Measurements from ENCODE around the gene BOK.
A peak's percentile ranks its signal among the peaks of the same experiment; 100 is the strongest.
"Not testable (repeated sequence)": the region's sequence is repeated elsewhere in the genome, so short reads cannot be mapped to it uniquely, and the experiment has no call there.

BOK gene, protein sequence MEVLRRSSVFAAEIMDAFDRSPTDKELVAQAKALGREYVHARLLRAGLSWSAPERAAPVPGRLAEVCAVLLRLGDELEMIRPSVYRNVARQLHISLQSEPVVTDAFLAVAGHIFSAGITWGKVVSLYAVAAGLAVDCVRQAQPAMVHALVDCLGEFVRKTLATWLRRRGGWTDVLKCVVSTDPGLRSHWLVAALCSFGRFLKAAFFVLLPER

DNA sequence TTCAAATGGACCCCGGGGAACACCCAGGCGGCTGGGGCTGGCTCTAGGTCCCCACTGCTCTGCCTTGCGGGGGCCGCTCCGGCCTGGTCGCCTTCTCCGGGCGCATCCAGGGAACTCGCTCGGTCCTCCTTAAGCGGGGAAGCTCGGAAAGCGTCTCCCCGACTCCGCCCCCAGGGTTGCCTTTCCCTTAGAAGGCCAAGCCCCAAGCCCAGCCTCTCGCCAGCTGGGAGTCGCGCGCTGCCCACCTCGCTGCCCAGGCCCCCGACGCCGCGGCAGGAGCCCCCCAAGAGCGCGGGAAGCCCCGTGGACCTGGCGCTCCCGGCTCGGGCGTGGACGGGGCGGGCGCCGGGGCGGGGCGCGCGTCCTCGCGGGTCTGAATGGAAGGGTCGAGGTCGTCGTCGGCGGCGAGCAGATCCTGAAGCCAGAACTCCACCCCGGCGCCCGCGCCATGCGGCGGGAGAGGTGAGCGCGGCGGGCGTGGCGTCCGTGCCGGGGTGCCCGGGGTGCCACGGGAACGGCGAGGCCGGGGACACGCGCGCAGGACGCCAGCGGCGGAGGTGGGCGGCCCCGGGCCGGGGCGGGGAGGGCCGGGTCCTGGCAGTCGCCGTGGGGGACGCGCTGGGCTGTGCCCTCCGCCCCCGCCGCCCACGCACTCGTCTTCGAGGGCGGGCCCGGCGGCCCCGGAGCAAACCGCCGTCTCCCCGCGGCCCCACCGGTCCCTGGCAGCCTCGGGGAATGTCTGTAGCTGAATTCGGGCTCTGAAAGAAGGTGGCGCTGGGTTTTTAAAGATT is at the start of gene BOK:
TSS of gene BOK (plus strand) at position 214 of the 791 bp plus-strand sequence. CDS start 739 bp downstream, outside the sequence.
- no peak for DNase-seq (ENCODE audit: low read depth, low spot score)
- peak within 1 kb of the TSS; percentile 65 for H3K27ac ChIP-seq

DNA sequence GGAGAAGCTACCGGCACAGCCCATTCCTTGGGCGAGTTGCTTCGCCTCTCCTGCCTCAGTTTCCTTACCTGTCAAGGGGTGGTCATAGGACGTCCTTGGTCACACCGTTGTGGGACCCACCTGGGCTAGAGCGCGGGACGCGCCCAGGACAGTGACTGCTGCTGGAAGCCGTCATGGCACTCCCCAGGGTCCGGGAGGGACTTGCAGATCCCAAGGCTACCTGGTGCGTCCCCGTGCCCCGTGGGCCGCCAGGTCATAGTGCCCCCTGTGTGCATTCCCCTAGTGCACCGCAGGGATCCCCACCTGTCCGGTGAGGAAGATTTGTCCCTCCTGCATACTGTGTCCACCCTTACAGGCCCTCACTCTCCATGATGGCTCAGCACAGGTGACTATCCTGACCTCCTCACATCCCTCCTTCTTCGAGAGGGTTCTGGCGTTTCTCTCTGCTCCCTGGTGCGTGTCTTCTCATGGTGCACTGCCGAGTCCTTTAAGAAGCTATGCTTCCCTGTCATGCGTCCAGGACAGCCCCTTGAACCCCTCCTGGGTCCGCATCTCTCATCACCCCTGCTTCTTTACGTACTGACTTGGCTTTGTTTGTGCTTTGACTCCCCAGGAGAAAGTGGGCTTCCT is 49.3 kb upstream of the BOK start:
- no peak for DNase-seq (ENCODE audit: low read depth, low spot score)
- peak overlapping the region; percentile 48 for H3K27ac ChIP-seq

DNA sequence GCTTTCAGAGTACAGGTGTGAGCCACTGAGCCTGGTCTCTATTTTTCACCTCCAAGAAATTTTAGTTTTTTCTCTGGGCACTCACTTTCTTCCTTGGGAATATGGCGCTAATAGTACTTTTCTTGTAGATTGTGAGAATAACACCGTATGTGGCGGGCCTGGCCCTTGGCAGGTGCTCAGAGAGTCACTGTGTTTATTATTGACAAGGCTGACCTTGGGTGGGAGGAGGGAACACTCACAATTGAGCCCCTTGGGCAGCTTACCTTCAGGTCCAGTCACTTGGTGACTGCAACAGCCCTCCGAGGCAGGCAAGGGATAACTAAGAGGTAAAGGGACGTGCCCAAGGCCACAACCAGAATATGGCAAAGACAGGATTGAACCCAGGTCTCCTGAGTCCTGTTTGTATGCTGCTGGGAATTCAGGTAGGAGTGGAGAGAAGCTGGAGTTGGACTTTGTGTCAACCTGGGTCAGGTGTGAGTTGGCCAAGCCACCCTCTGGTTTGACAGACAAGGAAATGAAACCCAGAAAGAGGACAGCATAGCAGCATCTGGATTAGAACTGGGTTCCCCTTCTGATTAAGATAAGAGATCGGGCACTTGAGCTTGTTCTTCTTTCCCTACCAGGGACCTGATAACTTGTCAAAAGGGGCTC is 47.3 kb upstream of the BOK start:
- no peak overlapping the region for H3K27ac ChIP-seq
- no peak for DNase-seq (ENCODE audit: low read depth, low spot score)

DNA sequence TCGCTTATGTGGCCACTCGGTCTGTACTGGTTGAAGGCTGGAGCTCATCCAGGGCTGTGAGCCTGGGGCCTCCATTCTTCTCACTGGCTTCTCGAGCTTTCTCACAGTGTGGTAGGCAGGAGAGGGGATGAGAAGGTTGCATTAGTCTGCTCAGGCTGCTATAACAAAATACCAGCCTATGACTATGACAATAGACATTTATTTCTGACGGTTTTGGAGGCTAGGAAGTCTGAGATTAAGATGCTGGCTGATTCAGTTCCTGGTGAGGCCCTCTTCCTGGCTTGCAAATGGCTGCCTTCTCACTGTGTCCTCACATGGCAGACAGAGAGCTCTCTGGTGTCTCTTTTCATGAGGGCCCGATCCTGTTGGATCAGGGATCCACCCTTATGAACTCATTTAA is 44.0 kb upstream of the BOK start:
- no peak overlapping the region for H3K27ac ChIP-seq
- DNase-seq (ENCODE audit: low read depth, low spot score), result no peak

DNA sequence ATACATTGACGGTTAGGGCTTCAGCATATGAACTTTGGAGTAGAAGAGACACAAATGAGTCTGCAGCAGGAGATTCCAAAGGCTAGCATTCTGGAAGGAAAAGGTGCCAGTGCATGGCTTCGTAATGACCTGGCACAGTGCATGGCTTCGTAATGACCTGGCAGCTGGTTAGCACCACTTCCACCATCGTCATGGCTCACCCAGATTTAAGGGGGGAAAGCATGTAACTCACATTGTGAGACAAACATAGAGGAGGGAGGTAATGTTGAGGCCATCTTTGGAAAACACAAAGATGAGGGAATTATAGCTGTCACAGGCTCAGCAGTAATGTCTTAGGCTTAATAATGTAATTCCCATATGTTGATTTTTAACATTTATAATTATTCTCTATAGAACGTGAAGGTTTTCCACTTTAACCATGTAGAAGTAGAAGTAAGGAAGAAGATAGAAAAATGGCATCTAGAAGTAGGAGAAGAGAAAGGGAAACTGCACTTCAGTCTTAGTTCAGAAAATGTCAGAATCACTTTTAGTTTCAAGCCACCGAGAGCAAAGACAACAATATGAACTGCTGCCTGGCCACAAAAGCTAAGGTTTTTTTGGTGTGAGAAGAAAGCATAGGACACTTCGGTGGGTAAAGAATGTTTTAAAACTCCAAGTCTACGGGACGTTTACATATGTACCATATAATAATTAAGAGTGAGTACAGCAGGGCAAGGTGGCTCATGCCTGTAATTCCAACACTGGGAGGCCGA is 43.4 kb upstream of the BOK start:
- no peak overlapping the region for H3K27ac ChIP-seq
- DNase-seq (ENCODE audit: low read depth, low spot score), result no peak

DNA sequence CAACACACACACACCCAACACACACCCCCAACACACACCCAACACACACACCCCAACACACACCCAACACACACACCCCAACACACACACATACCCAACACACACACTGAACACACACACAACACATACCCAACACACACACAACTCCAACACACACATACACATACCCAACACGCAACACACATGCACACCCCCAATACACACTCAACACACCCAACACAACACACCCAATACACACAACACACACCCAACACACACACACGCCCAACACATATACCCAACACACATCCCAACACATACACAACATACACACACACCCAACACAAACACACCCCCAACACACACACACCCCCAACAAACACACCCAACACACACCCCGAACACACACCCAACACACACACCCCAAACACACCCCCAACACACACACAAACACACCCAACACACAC is 42.0 kb upstream of the BOK start:
- DNase-seq (ENCODE audit: low read depth, low spot score), result no peak

DNA sequence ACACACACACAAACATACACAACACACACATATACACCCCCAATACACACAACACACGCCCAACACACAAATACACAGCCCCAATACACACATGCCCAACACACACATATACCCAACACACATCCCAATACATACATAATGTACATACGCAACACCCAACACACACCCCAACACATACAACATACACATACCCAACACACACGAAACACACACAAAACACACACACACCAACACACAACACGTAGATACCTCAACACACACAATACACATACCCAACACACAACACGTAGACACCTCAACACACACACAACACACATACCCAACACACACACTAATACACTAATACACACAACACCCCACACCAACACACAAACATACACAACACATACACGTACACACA is 41.2 kb upstream of the BOK start:
- no peak overlapping the region for H3K27ac ChIP-seq
- DNase-seq (ENCODE audit: low read depth, low spot score), result no peak

More for the DNA sequence above, 42.0 kb upstream of the BOK start:
- H3K27ac ChIP-seq, result no peak overlapping the region

DNA sequence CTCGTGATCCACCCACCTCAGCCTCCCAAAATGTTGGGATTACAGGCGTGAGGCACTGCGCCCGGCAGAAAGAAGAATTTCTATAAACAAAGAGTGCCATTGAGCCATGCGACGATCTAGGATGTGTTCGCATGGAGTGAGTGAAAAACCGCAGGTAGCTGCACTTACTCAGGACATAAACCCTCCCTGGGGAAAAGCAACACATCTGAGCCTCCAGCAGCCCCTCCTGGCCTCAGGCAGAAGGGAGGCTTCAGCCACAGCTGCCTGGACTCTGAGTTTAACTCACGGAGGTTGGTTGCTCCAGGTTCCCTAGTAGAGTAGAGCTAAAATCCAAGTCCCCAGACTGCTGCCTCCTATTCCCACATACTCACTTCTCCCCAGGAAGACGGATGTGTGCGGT is 38.9 kb upstream of the BOK start:
- no peak for DNase-seq (ENCODE audit: low read depth, low spot score)
- no peak overlapping the region for H3K27ac ChIP-seq

DNA sequence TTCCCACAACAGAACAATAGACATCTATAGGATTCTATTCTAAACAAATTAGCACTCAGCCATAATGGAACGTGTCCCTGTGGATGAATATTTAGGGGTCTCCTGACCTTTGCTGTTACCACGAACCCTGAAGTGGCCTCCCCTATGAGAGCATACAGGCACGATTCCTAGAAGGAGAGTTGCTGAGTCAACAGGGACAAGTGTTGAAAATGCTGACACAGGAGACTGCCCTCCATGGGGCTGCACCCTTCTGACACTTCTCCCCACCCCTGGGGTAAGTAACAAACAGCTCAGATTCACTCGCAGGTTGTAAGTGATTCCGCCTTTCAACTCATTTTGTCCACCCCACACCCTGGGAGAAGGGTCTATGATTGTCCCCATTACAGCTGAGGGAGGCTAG is 36.1 kb upstream of the BOK start:
- no peak overlapping the region for H3K27ac ChIP-seq
- DNase-seq (ENCODE audit: low read depth, low spot score), result no peak

DNA sequence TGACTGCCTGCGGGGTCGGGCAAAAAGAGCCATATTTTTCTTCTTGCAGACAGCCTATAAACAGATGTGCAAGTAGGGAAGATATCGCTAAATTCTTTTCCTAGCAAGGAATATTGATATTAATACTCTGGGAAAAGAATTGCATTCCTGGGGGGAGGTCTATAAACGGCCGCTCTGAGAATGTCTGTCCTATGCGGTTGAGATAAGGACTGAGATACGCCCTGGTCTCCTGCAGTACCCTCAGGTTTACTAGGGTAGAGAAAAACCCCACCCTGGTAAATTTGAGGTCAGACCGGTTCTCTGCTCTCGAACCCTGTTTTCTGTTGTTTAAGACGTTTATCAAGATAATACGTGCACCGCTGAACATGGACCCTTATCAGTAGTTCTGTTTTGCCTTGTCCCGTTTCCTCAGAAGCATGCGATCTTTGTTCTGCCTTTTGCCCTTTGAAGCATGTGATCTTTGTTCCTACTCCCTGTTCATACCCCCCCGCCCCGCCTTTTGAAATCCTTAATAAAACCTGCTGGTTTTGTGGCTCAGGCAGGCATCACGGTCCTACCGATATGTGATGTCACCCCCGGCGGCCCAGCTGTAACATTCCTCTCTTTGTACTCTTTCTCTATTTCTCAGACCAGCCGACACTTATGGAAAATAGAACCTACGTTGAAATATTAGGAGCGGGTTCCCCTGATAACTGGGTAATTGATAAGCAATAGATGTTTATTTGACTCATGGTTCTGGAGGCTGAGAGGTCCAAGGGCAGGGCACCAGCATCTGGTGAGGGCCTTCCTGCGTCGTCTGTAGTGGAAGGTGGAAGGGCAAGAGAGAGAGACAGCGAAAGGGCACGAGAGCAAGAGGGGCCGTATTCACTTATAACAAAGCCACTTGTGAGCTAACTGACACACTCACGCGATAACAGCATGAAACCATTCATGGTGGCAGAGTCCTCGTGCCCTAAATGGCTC is 32.4 kb upstream of the BOK start:
- not testable (repeated sequence) for H3K27ac ChIP-seq; DNase-seq (ENCODE audit: low read depth, low spot score)

DNA sequence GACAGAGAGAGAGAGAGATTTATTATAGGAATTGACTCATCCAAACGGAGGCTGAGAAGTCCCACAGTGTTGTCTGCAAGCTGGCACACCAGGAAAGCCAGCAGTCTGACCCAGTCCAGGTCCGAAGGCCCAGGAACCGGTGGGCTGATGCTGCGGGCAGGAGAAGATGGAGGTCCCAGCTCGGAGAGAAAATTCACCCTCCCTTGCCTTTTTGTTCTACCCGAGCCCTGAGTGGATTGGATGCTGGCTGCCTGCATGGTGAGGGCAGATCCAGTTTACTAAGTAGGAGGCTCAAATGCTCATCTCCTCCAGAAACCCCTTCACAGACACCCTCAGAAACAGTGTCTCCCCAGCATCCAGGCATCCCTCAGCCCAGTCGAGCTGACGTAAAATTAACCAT is 28.0 kb upstream of the BOK start:
- DNase-seq (ENCODE audit: low read depth, low spot score), result no peak
- no peak overlapping the region for H3K27ac ChIP-seq

DNA sequence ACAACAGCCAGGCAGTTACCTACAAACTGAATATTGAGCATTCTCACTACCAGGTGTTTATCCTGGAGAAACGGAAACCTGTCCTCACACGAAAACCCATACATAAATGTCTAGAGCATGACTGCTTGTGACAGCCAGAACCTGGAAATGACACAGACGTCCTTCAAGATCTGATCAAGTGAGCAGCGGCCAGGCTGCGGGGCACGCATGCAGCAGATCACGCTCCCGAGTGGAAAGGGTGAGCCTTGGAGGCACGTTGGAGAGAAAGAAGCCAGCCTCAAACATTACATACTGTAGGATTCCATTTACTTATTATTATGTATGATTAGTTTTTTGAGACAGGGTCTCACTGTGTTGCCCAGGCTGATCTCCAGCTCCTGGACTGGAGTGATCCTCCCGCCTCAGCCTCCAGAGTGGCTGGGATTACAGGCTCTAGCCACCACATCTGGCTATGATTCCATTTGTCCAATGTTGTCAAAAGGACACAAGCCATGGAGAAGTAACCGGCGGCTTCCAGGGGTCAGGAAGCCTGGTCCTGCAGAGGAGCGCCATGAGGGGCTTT is 27.3 kb upstream of the BOK start:
- no peak overlapping the region for H3K27ac ChIP-seq
- DNase-seq (ENCODE audit: low read depth, low spot score), result no peak

DNA sequence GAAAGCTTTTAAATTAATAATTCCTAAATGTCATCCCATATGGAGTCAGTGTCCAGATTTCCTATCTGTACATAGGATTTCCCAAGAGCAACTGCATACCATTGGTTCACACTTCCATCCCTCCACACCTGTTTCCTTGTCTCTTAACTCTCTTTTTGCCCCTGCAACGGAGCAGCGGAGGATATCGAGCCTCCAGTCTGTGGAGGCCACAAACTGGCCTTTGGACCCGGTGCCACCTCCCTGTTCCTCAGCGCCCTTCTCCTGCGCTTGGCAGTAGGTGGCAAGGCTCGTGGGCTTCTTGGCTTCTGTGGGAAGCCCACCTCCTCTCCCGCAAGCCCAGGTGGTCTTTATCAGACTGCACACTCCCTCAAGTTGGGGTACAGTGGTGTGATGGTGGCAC is 26.4 kb upstream of the BOK start:
- no peak overlapping the region for H3K27ac ChIP-seq
- DNase-seq (ENCODE audit: low read depth, low spot score), result no peak

DNA sequence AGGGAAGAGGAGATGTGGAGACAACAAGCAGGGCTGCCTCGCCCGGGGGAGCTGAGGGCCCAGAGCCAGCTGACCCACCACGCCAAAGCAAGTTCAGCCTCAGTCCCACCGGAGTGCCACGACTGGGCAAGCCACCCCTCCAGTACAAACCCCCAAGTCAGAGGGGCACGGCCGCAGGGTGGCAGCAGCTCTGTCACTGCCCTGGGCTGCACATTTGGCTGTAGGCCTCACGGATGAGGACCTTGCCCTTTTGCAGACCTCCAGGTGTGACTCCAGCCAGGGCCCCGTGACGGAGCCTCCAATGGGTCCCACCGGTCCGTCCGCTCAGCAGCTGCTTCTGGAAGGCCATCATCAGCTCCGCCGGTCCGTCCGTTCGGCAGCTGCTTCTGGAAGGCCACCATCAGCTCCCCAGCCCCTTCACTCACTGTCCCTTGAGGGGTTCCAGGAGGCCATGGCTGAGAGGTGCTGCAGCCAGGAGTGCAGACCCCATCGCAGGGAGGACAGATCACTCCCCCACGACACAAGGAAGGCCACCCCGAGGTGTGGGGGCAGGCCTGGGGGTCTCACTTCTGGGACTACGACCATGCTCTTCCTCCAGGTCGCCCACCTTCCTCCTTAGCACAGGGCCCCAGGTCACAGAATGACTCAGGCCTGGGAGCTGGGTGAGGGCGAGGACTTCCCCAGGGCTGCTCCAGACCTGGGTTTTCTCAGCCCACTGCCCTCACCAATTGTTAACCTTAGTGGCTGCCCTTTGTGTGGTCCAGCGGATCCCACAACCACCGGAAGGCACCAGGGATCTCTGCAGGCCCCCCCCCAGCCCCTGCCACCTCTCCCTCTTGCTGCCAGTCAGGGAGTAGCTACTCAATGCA is 25.6 kb upstream of the BOK start:
- no peak for DNase-seq (ENCODE audit: low read depth, low spot score)
- no peak overlapping the region for H3K27ac ChIP-seq

DNA sequence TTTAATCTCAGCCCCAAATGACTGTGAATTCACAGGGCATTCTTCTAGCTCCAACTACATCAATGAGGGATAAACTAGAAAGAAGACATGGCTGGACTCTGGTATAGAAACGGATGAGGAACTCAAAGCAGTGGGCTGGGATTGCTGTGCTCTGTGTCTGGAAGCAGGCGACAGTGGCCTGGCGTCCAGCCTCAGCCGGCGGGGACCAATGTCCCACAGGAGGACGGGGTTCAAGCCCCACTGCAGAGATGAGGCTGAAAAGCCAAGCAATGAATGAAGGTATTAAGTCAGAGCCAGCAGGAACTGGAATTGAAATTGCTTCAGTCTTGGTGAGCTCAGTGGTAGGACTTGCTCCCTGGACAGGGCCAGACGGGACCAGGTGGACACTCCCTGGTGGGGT is 24.3 kb upstream of the BOK start:
- DNase-seq (ENCODE audit: low read depth, low spot score), result no peak
- no peak overlapping the region for H3K27ac ChIP-seq

DNA sequence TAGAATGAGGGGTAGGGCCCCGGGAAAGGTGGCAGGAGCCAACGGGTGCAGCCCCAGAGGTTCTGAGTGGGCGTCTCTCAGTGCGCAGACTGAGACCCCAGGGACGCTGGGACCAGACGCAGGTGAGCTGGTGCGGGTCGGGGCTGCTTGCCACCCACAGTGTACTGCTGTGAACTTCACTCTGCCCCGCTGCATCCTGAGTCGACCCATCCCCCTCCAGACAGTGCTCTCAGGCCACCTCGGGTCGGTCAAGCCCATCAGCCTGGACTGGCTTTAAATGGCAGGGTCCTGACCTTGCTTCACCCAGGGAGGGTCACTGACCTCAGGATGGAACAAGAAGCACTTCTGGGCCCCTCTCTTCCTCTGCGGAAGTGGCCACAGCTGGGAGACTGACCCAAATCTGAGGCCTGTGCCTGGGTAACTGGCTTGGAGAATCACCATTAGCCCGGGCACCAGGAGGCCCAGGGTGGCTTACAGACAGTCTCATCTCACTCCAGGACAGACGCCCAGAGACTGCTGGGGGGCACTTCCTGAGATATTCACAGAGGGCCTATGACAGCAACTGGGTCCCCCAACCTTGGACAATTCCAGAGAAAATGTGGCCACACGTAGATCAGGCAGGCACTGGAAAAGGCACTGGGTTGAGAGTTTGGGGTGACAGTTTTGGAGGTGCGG is 23.7 kb upstream of the BOK start:
- DNase-seq (ENCODE audit: low read depth, low spot score), result no peak
- H3K27ac ChIP-seq, result no peak overlapping the region

DNA sequence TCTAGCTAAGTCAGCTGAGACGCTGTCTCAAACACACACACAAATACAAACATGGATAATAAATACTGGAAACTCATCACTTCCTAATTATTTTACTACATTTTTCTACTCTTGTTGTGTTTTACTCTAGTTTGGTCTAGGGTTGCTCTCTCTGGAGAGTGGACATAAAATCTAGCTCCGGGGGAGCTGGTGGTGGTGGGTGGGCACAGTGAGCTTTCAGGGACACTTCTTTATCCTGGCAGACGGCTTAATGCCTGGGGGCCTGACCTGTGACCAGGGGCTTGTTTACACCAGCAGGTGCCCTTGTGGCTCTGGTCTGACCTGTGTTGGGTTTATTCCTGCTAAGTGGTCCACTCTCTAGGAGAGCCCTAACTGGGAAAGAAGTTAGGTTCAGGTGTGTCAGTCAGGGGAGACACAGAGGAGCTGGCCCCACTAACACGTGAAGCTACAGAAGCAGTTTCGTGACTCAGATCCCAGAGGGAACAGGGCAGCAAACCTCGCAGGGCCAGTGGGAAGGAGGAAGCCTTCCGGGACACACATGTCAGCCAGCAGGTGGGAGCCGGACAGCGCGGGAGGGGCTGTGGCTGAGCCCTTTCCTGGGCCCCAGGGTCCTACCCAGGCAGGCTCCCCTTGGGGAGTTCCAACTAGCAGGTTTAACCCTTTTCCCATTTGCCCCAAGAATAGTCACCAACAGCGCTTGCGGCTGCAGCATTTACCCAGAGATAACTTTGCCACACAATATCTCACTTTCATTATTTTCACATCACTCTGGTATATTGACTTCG is 22.5 kb upstream of the BOK start:
- H3K27ac ChIP-seq, result no peak overlapping the region
- no peak for DNase-seq (ENCODE audit: low read depth, low spot score)

Data from epithelial cell of prostate (primary cell).